Measurements from ENCODE around the gene TMC6. TPM values are rescaled to one million over a fixed set of nuclear protein-coding genes. Genes with fewer than 3 reads are reported as not detected.
"Not testable (repeated sequence)": the region's sequence is repeated elsewhere in the genome, so short reads cannot be mapped to it uniquely, and the experiment has no call there.

TMC6 gene
- total RNA-seq, 2 experiments from 2014 or later, result 124 to 258 TPM

DNA sequence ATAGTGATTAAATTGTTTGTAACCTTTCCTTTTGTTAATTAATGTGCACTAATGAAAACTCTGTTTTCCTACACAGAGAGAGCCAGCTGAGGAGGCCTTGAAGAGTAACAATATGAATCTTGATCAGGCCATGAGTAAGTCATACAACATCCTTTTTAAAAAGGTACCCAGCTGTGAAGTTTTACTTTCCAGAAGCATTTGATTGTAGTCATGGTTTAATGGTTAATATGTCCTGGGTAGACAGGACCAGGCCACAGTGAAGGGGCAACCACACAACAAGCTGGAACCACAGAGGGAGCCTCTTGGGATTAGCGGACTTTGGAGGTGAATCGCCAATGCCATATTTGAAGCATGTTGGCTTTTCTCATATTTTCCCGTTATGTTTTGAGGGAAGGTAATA is 55.6 kb downstream of the TMC6 start:
- Histone ChIP-seq H3K79me2 (ENCODE audit: insufficient read depth, low read depth, low read length) (no peaks in the 10 kb centered on the region), H3K4me1 (ENCODE audit: insufficient read depth, low read length, poor library complexity, severe bottlenecking) (no peaks in the 10 kb centered on the region), H3K36me3 (ENCODE audit: insufficient read depth, low read length) (peaks cover 56% of the 10 kb centered on the region), H3K27ac (ENCODE audit: low read depth, low read length, poor library complexity, severe bottlenecking) (no peak overlapping the region), H2AFZ (ENCODE audit: low read length) (no peak overlapping the region), H3K4me3 (ENCODE audit: low read depth, low read length, poor library complexity, severe bottlenecking) (no peak overlapping the region), H3K9me2 (ENCODE audit: insufficient read depth, low read length) (no peaks in the 10 kb centered on the region), H3K9me3 (ENCODE audit: low read length) (no peaks in the 10 kb centered on the region), H4K20me1 (ENCODE audit: insufficient read depth, low read length) (no peaks in the 10 kb centered on the region), H3K4me2 (ENCODE audit: low read length) (no peak overlapping the region)
- CTCF ChIA-PET (ENCODE audit: unreplicated experiment), result no interaction called here
- no peak for TF ChIP-seq EZH2phosphoT487 (IDR thresholded peaks at IDR 0.05; ENCODE audit: borderline replicate concordance, low read depth, low read length)
- TF ChIP-seq, protein P1, sequence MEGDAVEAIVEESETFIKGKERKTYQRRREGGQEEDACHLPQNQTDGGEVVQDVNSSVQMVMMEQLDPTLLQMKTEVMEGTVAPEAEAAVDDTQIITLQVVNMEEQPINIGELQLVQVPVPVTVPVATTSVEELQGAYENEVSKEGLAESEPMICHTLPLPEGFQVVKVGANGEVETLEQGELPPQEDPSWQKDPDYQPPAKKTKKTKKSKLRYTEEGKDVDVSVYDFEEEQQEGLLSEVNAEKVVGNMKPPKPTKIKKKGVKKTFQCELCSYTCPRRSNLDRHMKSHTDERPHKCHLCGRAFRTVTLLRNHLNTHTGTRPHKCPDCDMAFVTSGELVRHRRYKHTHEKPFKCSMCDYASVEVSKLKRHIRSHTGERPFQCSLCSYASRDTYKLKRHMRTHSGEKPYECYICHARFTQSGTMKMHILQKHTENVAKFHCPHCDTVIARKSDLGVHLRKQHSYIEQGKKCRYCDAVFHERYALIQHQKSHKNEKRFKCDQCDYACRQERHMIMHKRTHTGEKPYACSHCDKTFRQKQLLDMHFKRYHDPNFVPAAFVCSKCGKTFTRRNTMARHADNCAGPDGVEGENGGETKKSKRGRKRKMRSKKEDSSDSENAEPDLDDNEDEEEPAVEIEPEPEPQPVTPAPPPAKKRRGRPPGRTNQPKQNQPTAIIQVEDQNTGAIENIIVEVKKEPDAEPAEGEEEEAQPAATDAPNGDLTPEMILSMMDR (conservative IDR thresholded peaks at IDR 0.05; ENCODE audit: low read length), result no peak
- no TSS peak for BruUV-seq (replicated peaks)
- no peak for DNase-seq (ENCODE audit: low spot score)
- intact Hi-C loops (cut with micrococcal nuclease; ENCODE audit: unreplicated experiment), result no loop called here
- POLR2A ChIA-PET, result no interaction called here

DNA sequence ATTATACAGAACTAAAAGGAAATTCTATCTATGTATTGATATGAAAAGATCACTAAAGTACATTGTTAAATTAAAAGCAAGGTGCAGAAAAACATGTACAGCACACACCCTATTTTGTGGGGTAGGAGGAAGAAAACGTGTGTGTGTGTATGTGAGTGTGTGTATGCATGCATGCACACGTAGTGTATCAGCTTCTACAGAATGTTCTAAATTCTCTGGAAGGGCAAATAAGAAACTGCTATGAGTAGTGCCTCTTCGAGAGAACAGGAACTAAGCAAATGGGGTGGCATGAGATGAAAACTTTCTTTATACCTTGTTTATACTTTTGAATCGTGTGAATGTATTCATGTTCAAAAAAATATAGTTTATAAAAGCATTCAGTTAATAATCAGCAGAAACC is 58.9 kb downstream of the TMC6 start:
- TF ChIP-seq, protein P1 (conservative IDR thresholded peaks at IDR 0.05; ENCODE audit: low read length), result no peak
- TF ChIP-seq EZH2phosphoT487 (IDR thresholded peaks at IDR 0.05; ENCODE audit: borderline replicate concordance, low read depth, low read length), result no peak

DNA sequence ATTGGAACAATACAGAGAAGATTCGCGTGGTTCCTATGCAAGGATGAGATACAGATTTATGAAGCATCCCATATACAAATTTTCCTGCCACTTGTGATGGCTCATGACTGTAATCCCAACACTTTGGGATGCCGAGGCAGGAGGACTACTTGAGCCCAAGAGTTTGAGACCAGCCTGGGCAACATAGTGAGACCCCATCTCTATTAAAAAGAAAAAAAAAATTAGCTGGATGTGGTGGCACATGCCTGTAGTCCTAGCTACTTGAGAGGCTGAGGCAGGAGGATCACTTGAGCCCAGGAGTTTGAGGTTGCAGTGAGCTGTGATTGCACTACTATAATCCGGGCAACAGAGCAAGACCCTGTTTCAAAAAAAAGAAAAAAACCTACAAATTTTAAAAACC is 61.6 kb downstream of the TMC6 start:
- peaks cover 22% of the 10 kb centered on the region; the same call in 1 of the 2 replicates for H3K36me3 ChIP-seq (ENCODE audit: insufficient read depth, low read length)
- H3K9me3 ChIP-seq (ENCODE audit: low read length); BruUV-seq (replicated peaks); H3K79me2 ChIP-seq (ENCODE audit: insufficient read depth, low read depth, low read length); H3K9me2 ChIP-seq (ENCODE audit: insufficient read depth, low read length); H2AFZ ChIP-seq (ENCODE audit: low read length); H3K4me1 ChIP-seq (ENCODE audit: insufficient read depth, low read length, poor library complexity, severe bottlenecking); intact Hi-C loops (cut with micrococcal nuclease; ENCODE audit: unreplicated experiment); H3K4me3 ChIP-seq (ENCODE audit: low read depth, low read length, poor library complexity, severe bottlenecking); H3K27ac ChIP-seq (ENCODE audit: low read depth, low read length, poor library complexity, severe bottlenecking); H3K4me2 ChIP-seq (ENCODE audit: low read length); DNase-seq (ENCODE audit: low spot score); H4K20me1 ChIP-seq (ENCODE audit: insufficient read depth, low read length): not testable (repeated sequence)
- POLR2A ChIA-PET, result interaction anchor here (0.7 kb wide), 1 partner anchor 22 kb away, joined by 3 read pairs; no protein-coding TSS in a partner anchor
- CTCF ChIA-PET (ENCODE audit: unreplicated experiment), result interaction anchor here (0.6 kb wide), 1 partner anchor 1521 kb away, joined by 3 read pairs; no protein-coding TSS in a partner anchor

More for the DNA sequence above, 58.9 kb downstream of the TMC6 start:
- intact Hi-C loops (cut with micrococcal nuclease; ENCODE audit: unreplicated experiment), result no loop called here
- no TSS peak for BruUV-seq (replicated peaks)
- H2AFZ ChIP-seq (ENCODE audit: low read length), result no peak overlapping the region
- H3K27ac ChIP-seq (ENCODE audit: low read depth, low read length, poor library complexity, severe bottlenecking), result no peak overlapping the region
- ChIA-PET CTCF (ENCODE audit: unreplicated experiment) (interaction anchor here (1.0 kb wide), 1 partner anchor 15 kb away, joined by 4 read pairs; no protein-coding TSS in a partner anchor), POLR2A (interaction anchor here (1.3 kb wide), 1 partner anchor 24 kb away, joined by 3 read pairs; no protein-coding TSS in a partner anchor)
- peaks cover 42% of the 10 kb centered on the region for H3K36me3 ChIP-seq (ENCODE audit: insufficient read depth, low read length)
- no peaks in the 10 kb centered on the region for H3K79me2 ChIP-seq (ENCODE audit: insufficient read depth, low read depth, low read length)
- H4K20me1 ChIP-seq (ENCODE audit: insufficient read depth, low read length), result no peaks in the 10 kb centered on the region
- H3K4me1 ChIP-seq (ENCODE audit: insufficient read depth, low read length, poor library complexity, severe bottlenecking), result no peaks in the 10 kb centered on the region
- H3K4me2 ChIP-seq (ENCODE audit: low read length), result no peak overlapping the region
- no peak overlapping the region for H3K4me3 ChIP-seq (ENCODE audit: low read depth, low read length, poor library complexity, severe bottlenecking)
- DNase-seq (ENCODE audit: low spot score), result no peak
- H3K9me2 ChIP-seq (ENCODE audit: insufficient read depth, low read length), result no peaks in the 10 kb centered on the region
- H3K9me3 ChIP-seq (ENCODE audit: low read length), result no peaks in the 10 kb centered on the region

Data from OCI-LY7 (cell line).